Stimulated activated CD4-positive, alpha-beta T cell treated with anti-CD3 and anti-CD28 coated beads, Interleukin-4, amount 100 ng/mL, for 48 hours (primary cell): Measurements from ENCODE around the gene HEPHL1.
"Not testable (repeated sequence)": the region's sequence is repeated elsewhere in the genome, so short reads cannot be mapped to it uniquely, and the experiment has no call there.

Experiments used
- DNase-seq, 2 donors: peaks; one replicate each; pipeline ENCODE4 v3.0.0-alpha.2; 2020; ENCODE audit warnings: low read depth in 2 of 2

HEPHL1 gene

DNA sequence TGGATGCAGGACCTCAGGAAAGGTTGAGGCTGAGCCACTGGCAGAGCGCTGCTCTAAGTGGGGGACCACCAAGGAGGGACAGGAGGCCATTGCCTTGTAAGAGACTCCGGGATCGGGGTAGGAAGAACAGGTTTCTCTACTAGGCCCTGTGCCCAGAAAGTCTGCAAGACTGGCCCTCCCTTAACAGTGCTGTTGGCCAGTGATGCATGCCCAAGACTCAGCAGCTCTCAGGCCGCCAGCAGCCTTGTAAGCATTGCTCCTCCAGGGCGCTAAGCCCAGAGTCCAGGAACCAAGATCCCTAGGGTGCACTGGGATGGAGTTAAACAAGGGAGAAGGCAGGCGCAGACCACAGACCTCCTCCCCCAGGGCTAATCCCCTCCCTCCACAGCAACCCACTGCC is 68.2 kb downstream of the HEPHL1 start:
- no peak for DNase-seq

DNA sequence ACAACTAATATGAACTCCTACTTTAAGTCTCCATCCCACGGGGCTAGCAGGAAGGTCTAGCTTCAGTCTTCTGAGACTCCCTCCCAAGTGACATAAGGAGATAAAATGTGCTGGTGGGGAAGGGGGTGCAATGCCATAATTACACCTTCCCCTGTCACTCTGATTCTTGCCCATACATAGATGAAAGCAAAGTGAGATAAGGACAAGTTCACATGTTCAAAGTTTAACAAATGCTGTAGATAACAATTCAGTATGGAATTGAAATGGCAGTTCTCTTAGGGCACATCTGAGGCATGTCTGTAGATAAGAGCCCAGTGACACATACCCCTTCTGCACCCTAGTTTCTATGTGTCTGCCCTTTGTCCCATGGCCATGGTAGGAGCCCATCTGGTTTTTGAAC is 69.2 kb downstream of the HEPHL1 start:
- no peak for DNase-seq

DNA sequence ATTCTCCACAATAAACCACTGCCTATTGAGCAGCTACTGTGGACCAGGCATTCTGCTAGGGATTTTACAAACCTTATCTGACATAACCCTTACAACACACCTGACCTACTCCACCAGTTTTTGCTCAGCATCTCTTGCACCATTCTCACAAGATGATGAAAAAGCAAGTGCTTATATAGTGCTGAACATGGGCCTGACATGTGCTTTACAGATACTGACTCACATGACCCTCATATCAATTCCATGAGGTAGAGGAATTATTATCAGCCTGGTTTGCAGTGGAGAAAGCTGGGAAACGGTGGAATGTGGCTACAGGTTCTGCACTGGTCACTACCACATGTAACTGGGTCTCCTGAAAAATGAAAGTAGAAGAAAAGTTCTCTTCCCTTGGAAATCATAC is 69.9 kb downstream of the HEPHL1 start:
- no peak for DNase-seq

DNA sequence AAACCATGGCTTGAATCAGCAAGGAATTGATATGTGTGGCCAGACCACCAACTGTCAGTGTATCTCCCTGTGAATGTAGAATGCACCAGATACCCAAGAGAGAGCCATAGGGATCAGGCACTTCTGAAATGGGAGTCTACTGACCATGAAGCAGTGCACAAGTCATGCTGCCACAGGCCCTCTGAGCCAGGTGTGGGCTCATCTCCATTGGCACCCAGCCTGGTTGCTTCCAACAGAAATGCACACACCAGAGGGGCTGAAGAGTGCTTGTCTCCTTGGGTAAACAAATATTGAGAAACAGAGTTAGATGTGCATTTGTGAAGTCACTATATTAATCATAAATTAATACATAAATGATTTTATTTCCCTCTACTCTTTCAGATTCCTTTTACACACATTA is 79.1 kb downstream of the HEPHL1 start:
- DNase-seq, result no peak

DNA sequence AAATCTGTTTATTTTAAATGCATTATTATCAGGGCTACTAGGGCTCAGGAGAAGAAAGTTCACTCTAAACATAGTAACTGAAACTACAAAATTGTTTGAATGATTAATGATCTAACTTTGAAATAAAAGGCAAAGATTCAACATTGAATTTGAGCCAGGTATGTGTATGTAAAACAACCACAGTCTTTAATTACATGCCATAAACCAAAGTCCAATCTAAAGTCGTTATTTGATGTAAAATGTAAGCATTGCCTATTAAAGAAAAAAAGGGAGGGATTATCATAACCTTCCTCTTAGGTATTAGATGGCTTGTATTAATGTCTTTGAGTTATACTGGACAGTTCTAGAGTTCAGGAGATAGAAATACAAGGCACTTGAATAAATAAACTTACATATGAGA is 82.3 kb downstream of the HEPHL1 start:
- DNase-seq, result no peak

DNA sequence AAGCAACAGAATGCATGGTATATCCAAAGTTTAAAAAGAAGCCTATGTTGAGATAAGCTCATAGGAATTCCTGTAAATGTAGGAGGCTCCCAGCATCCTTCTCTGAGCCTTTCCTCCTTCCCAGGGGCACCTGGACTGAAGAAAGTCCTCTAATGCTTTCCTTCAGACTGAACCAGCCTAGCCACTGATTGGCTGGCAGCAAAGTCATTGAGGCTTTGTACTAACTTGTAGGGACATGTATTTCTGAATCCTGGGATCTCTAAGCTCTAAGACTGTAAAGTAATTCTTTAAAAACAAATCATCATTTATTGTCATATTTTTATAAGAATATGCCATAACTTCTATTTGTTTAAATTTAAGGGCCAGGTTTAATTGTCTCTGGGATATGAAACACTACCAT is 83.6 kb downstream of the HEPHL1 start:
- DNase-seq, result no peak

DNA sequence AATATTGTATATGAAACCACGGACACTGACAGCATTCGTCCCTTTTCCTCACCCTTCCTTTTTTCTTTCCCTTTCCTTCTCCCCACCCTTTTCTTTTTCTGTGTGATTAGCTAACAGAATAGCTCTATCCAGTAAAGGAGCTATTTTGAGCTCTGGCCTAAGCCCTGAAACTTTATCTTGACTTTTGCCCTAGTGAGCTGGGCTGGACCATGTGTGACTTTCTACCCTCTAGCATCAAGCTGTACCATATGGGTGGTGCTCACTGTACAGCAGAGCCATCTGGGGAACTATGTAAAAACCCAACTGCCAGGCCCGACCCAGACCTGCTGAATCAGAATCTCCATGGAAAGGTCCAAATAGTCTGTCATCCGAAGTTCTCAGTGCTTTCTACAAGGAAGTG is 85.6 kb downstream of the HEPHL1 start:
- no peak for DNase-seq

DNA sequence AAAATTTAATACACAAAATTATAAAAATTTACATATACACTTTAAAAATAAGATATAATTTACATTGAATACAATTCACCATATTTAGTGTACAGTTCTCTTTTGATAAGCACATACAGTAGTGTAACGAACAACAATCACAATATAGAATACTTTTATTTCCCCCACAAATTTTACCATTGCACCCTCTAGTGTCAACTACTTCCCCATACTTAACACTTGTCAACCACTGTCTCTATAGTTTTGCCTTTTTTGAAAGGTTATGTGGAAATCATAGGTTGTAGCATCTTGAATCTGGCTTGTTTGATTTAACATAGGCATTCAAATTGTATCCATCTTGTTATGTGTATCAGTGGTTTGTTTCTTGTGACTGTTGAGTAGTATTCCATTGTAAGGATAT is 86.2 kb downstream of the HEPHL1 start:
- DNase-seq, result no peak

DNA sequence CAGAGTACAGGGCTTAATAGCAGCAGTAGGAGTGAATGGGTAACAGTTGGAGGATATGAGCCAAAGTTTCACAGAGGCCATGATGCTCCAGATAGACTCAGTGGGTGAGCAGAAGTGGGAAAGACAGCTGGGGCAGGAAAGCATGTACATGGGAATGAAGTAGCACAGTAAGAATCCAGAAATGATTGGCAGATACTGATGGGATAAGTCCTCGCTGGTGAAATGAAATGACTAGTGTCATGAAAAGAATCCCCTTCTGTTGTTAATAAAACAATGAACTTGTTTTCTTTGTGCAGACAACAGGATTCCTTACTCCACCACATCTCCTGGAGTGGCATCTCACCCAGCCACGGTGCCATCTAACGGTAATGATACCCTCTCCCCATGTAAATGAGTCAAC is 90.1 kb downstream of the HEPHL1 start:
- DNase-seq, result no peak

DNA sequence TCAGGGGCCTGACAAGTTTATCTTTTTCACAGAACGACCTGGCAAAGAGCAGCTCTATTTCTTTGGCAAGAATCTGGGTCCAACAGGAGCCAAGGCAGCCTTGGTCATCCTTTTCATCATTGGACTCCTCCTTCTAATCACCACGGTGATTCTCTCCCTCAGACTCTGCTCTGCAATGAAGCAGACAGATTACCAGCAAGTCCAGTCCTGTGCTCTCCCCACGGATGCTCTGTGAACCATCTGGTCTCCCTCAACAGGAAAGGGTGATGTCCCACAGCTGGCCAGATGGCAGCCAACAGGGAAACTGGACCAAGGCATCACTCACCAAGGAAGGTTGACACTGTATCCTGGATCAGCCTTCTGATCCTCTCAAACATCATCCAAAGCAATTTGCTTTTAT is 90.5 kb downstream of the HEPHL1 start:
- no peak for DNase-seq

DNA sequence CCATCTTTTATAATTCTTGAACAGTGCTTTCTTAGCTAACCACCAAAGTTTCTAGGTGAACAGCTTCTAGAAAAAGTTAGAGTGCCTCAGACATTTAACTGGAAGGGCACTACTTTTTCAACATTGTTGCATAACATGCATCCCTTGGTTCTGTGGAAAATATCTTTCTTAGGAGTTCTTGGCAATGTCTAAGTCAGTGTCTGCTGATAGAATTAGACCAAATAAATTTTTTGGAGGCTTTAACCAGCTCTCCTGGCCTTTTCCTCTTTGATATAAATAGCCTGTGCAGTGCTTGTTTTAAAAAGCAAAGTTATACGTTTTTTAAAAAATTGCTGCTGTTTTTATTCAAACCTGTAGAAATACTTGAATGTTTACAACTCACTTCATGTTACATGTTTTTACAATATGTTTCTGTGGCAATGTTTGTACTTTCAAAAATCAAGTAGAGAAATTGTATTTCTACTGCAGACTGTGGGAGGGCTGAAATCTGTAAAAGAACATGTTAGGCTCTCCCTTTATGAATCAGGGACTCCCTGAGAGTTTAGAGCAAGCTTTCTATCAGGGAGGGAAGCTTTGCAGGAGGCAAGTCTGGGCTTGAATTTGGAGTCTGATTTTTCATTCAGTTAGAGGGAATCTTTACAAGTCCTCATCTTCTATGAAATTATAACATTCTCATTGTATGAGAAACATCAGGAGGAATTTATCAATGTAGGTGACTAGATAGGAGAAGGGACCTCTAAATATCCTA is 91.2 kb downstream of the HEPHL1 start:
- no peak for DNase-seq

DNA sequence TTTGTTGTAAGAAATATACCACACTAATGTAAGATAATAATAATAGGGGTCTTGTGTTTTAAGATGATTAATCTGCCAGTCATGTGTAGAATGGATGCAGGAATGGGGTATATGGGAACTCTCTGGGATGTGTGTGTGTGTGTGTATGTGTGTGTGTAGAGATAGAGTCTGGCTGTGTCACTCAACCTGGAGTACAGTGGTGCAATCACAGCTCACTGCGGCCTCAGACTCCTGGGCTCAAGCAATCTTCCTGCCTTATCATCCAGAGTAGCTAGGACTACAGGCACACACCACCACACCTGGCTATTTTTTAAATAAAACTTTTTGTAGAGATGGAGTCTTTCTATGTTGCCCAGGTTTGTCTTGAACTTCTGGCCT is 96.0 kb downstream of the HEPHL1 start:
- DNase-seq, result no peak

DNA sequence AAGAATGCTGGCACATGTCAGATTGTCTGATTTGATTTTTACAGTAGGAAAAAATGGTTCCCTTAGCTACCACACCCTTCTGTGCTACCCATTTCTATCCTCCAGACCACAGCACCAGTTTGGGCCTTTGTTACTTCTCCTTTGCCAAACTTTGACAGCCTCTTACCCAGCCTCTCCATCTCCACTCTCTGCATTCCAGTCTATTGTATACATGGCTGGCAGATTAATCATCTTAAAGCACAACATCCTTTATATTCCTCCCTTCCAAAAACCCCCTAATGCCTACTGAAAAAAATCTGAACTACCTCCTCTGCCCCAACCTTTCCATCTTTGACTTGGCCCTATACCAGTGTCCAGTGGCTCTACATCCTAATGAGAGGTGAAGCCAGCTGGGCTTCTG is 96.7 kb downstream of the HEPHL1 start:
- DNase-seq, result no peak

DNA sequence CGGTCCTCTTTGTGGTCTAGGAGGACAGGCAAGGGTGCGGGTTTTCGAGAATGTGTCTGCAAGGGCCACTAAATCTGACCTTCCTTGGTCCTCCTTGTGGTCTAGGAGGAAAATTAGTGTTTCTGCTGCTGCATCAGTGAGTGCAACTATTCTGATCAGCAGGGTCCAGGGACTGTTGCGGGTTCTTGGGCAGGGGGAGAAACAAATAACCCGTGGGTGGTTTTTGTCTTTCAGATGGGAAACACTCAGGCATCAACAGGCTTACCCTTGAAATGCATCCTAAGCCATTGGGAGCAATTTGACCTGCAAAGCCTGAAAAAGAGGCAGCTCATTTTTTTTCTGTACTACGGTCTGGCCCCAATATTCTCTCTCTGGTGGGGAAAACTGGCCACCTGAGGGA is 98.5 kb downstream of the HEPHL1 start:
- not testable (repeated sequence) for DNase-seq

DNA sequence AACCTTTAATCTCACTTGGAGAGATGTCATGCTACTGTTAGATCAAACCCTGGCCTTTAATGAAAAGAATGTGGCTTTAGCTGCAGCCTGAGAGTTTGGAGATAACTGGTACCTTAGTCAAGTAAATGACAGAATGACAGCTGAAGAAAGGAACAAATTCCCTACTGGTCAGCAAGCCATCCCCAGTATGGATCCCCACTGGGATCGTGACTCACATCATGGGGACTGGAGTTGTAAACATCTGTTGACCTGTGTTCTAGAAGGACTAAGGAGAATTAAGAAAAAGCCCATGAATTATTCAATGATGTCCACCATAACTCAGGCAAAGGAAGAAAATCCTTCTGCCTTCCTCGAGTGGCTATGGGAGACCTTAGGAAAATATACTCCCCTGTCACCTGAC is 99.4 kb downstream of the HEPHL1 start:
- DNase-seq, result not testable (repeated sequence)

DNA sequence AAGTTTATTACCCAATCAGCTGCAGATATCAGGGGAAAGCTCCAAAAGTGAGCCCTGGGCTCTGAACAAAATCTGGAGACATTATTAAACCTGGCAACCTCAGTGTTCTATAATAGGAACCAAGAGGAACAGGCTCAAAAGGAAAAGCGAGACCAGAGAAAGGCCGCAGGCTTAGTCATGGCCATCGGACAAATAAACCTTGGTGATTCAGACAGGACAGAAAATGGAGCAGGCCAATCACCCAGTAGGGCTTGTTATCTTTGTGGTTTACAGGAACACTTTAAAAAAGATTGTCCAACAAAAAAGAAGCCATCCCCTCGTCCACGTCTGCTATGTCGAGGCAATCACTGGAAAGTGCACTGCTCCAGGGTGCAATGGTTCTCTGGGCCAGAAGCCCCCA is 99.8 kb downstream of the HEPHL1 start:
- DNase-seq, result no peak

DNA sequence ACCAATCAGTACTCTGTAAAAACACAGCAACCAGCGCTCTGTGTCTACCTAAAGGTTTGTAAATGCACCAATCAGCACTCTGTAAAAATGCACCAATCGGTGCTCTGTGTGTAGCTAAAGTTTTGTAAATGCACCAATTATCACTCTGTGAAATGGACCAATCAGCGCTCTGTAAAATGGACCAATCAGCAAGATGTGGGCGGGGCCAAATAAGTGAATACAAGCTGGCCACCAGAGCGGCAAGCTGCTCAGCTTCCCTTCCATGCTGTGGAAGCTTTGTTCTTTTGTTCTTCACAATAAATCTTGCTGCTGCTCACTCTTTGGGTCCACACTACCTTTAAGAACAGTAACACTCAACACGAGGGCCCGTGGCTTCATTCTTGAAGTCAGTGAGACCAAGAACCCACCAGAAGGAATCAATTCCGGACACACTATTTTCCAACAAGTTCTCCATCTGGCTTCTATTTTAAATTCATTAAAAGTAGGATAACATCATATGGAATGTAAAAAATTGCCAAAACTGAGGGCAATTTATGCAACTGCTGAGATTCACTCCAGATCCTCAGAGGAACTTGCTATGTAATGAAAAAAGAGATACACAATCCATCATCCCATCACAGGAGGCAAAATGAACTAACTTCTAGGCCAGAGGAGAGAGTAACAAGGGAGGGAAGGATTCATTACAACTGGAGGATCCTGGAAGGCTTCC is 104.4 kb downstream of the HEPHL1 start:
- DNase-seq, result no peak

DNA sequence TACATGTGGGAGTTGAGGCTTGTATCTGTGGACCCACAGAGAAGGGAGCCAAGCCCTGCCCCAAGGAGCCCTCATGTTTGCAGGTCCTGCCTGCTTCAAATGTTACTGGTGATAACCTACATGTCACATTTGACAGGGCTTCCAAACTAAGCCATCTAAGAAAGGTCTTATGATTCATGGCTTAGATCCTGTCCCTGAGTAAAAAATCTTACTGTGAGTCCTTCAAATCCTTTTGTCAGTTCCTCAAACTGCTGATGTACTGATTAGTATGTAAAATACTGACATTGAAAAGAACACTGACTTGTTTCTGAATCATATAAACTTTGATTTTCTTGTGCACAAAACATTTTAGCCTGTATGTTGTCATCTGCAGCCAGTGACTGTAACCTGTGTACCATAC is 106.5 kb downstream of the HEPHL1 start:
- DNase-seq, result no peak

DNA sequence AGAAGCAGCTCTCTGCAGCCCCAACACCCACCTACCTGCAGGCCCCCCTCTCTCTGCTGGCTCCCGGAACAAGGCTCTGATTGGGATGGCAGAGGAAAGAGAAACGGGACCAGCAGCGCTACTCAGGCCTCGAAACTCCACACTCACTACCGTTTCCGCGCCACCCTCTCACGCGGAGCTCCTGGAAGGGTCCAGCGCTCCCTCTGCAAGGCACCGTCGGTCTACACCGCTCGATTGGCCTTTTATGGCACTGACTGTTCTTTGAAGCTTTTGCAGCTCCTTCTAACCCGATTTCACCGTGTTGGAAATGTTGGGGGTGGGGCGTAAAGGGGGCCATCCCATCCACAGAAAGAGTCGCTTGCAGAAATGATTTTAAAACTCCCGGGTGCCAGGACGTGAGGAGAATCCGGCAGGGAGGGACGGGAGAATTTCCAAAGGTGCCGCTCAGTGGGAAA is 107.2 kb downstream of the HEPHL1 start:
- peak in 1 of 2 donors; percentile 21 for DNase-seq

DNA sequence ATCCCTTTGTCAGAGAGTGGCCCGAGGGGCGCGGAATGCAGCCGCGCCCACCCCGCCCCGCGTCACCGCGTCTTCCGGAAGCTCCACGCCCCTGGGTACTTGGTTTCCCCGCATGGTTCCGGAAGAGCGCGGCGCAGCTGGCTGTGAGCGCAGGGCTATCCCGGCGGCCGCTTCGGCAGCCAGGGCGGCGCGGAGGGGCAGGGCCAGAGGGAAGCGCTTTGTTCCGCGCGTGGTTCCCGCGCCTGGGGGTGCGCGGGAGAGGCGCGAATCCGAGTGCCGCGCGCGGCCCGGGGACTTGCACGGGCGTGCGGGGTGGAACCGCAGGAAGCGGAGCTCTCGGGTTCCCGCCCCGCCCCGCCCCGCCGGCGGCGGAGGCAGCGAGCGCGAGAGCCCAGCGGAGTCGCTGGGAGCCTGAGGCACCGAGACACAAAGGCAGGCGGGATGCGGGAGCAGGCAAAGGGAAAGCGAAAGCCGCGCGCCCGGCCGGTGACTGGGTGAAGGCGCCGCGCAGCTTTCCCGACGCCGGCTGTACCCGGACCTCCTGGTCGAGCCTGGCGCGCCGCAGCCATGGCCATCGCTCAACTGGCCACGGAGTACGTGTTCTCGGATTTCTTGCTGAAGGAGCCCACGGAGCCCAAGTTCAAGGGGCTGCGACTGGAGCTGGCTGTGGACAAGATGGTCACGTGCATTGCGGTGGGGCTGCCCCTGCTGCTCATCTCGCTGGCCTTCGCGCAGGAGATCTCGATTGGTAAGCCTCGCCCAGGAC is 107.8 kb downstream of the HEPHL1 start, which contains the start of gene PANX1:
TSS of gene PANX1 (plus strand) at position 96 of the 766 bp plus-strand sequence. CDS start at position 568, 472 bp downstream.
- peak; percentile 52 to 65 for DNase-seq

DNA sequence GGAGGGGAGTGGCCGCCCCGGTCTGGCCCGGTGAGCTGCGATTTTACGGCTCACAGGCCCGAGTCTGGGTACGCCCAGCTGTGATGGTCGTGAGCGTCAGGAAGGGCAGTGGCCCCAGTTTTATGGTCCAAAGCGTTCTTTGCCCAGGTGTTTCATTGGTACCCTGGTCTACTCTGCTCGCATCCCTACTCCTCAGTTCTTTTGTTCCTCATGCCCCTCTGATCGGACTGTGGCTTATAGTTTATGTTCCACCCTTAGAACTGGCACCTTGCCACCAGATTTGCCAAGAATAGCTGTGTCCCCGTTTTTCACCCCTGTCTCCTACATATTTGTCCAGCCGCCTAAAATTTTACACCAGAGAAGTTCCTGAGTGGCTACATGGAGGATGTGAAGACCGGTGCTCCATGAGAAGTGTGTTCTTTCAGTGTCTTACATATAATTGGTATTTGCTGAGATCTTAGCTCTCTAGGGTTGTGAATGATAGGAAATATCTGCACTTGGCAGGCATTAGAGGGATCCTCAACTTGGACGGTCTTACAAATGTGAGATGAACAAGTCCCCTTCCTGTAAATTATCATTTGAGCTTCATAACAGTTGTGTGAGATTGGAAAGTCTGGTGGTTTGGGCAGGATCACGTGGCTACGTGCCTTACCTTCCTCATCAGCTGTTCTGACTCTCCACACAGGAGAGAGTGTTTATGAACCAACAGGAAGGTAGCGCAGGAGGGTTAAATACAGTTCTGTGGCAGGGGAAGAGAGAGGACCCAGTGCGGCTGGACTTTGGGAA is 108.6 kb downstream of the HEPHL1 start:
- DNase-seq, result no peak
